NB4 (cell line): ENCODE measurements around the gene ANKRD18A.
"Not testable (repeated sequence)": the region's sequence is repeated elsewhere in the genome, so short reads cannot be mapped to it uniquely, and the experiment has no call there.

Experiments used
- DNase-seq: peaks from one replicate; pipeline ENCODE4 v3.0.0; 2010; ENCODE audit warnings: low read depth
- H3K4me3 ChIP-seq: one replicate; pipeline ENCODE4 v1.5.1; 2011; ENCODE audit warnings: mild to moderate bottlenecking, low read depth, low read length, moderate library complexity
- CTCF ChIP-seq: IDR thresholded peaks from one replicate; pipeline ENCODE4 v1.5.1; 2012; ENCODE audit warnings: low read depth, low read length
- MAX ChIP-seq: IDR thresholded peaks from 2 replicates; pipeline ENCODE4 v1.6.1; 2011; ENCODE audit warnings: low read depth, low read length
- MYC ChIP-seq: IDR thresholded peaks from 2 replicates; pipeline ENCODE4 v1.6.1; 2011; ENCODE audit warnings: low read depth, low read length
- POLR2A ChIP-seq: IDR thresholded peaks from 2 replicates; pipeline ENCODE4 v1.6.1; 2011; ENCODE audit warnings: mild to moderate bottlenecking; ENCODE audit not compliant: insufficient read length; ENCODE audit errors: extremely low read depth

Gene ANKRD18A

GRCh38 chr9:38619556-38620447, 594 bp downstream of the ANKRD18A start:
- H3K4me3 ChIP-seq, result peak overlapping the region; percentile 66
- no peak for TF ChIP-seq POLR2A
- TF ChIP-seq MYC, result no peak
- no peak for TF ChIP-seq CTCF
- TF ChIP-seq MAX, result no peak

GRCh38 chr9:38598029-38598745, 22.2 kb downstream of the ANKRD18A start:
- not testable (repeated sequence) for DNase-seq, H3K4me3 ChIP-seq

More at GRCh38 chr9:38619556-38620447, 594 bp downstream of the ANKRD18A start:
- DNase-seq, result peak; percentile 37

GRCh38 chr9:38595117-38595516, 25.3 kb downstream of the ANKRD18A start:
- H3K4me3 ChIP-seq, DNase-seq: not testable (repeated sequence)

- DNase-seq, H3K4me3 ChIP-seq: not testable (repeated sequence)
Observed at GRCh38 chr9:38591346-38592063, 28.9 kb downstream of the ANKRD18A start.

- H3K4me3 ChIP-seq, DNase-seq: not testable (repeated sequence)
Observed at GRCh38 chr9:38583765-38584164, 36.6 kb downstream of the ANKRD18A start.

- not testable (repeated sequence) for H3K4me3 ChIP-seq, DNase-seq
Observed at GRCh38 chr9:38580112-38580511, 40.3 kb downstream of the ANKRD18A start.

- not testable (repeated sequence) for DNase-seq, H3K4me3 ChIP-seq
Observed at GRCh38 chr9:38576181-38576580, 44.2 kb downstream of the ANKRD18A start.

GRCh38 chr9:38566048-38566447, 54.3 kb downstream of the ANKRD18A start:
- H3K4me3 ChIP-seq, DNase-seq: not testable (repeated sequence)

GRCh38 chr9:38565178-38565577, 55.2 kb downstream of the ANKRD18A start:
- not testable (repeated sequence) for DNase-seq, H3K4me3 ChIP-seq

- H3K4me3 ChIP-seq, DNase-seq: not testable (repeated sequence)
Observed at GRCh38 chr9:38563911-38564310, 56.5 kb downstream of the ANKRD18A start.

- peak; percentile 59 for DNase-seq
- not testable (repeated sequence) for H3K4me3 ChIP-seq
Observed at GRCh38 chr9:38561134-38561533, 59.3 kb downstream of the ANKRD18A start.

- not testable (repeated sequence) for H3K4me3 ChIP-seq
Observed at GRCh38 chr9:38559172-38559571, 61.2 kb downstream of the ANKRD18A start.

GRCh38 chr9:38557746-38558145, 62.6 kb downstream of the ANKRD18A start:
- not testable (repeated sequence) for H3K4me3 ChIP-seq, DNase-seq

More at GRCh38 chr9:38559172-38559571, 61.2 kb downstream of the ANKRD18A start:
- not testable (repeated sequence) for DNase-seq

- not testable (repeated sequence) for DNase-seq, H3K4me3 ChIP-seq
Observed at GRCh38 chr9:38554966-38555365, 65.4 kb downstream of the ANKRD18A start.

- not testable (repeated sequence) for H3K4me3 ChIP-seq, DNase-seq
Observed at GRCh38 chr9:38553019-38553418, 67.4 kb downstream of the ANKRD18A start.

GRCh38 chr9:38546497-38547163, 73.8 kb downstream of the ANKRD18A start:
- H3K4me3 ChIP-seq, result not testable (repeated sequence)

More at GRCh38 chr9:38546497-38547163, 73.8 kb downstream of the ANKRD18A start:
- DNase-seq, result peak; percentile 26
